CD4-positive, alpha-beta memory T cell (primary cell): ENCODE data around the gene SLC2A4. TPM values are rescaled to one million over a fixed set of nuclear protein-coding genes. Genes with fewer than 3 reads are reported as not detected.
A peak's percentile ranks its signal among the peaks of the same experiment; 100 is the strongest.

ENCODE experiments used
- CTCF ChIA-PET: fragments of 350-600 bp; sonication (Branson Sonifier 250); formaldehyde crosslinking; loops from one replicate; lab custom pipeline; 2021; ENCODE audit warnings: inconsistent platforms; ENCODE audit not compliant: partially characterized antibody; lab: Charles Lee
- POLR2A ChIA-PET: fragments of 350-600 bp; sonication (Branson Sonifier 250); formaldehyde crosslinking; loops from one replicate; lab custom pipeline; 2021; ENCODE audit not compliant: partially characterized antibody; lab: Charles Lee
- DNase-seq, 5 donors: peaks; one replicate each; pipeline versions ENCODE4 v3.0.0 to v3.0.0-alpha.2; 2020 to 2022; ENCODE audit warnings: mixed read lengths in 1 of 5
- H3K27ac ChIP-seq: one replicate; pipeline ENCODE4 v1.7.0; 2013; ENCODE audit warnings: low read depth, low read length
- H3K27me3 ChIP-seq: 2 replicates; pipeline ENCODE4 v1.7.0; 2013; ENCODE audit warnings: mild to moderate bottlenecking, low read length, moderate library complexity; ENCODE audit not compliant: insufficient read depth
- H3K36me3 ChIP-seq: 2 replicates; pipeline ENCODE4 v1.7.0; 2013; ENCODE audit warnings: mild to moderate bottlenecking, low read length, moderate library complexity; ENCODE audit not compliant: insufficient read depth
- H3K4me1 ChIP-seq: 2 replicates; pipeline ENCODE4 v1.7.0; 2013; ENCODE audit warnings: mild to moderate bottlenecking, low read length, moderate library complexity; ENCODE audit not compliant: insufficient read depth
- H3K4me3 ChIP-seq, 2 donors: one replicate each; pipeline ENCODE4 v1.7.0; 2013; ENCODE audit warnings: low read length in 2 of 2, mild to moderate bottlenecking in 1 of 2
- H3K9me3 ChIP-seq, 2 donors: one replicate each; pipeline ENCODE4 v1.7.0; 2013; ENCODE audit warnings: low read length in 2 of 2, control low read depth in 1 of 2; ENCODE audit not compliant: control insufficient read depth in 1 of 2
- H3K27ac Mint-ChIP-seq, 7 donors: one replicate each; pipeline ENCODE4 v1.8.0; 2020 to 2021; ENCODE audit warnings: mixed read lengths in 7 of 7, mild to moderate bottlenecking in 6 of 7, inconsistent platforms in 3 of 7, moderate library complexity in 3 of 7
- H3K27me3 Mint-ChIP-seq, 2 donors: one replicate each; pipeline ENCODE4 v1.8.0; 2020 to 2021; ENCODE audit warnings: mixed read lengths in 2 of 2
- H3K36me3 Mint-ChIP-seq, 2 donors: one replicate each; pipeline ENCODE4 v1.8.0; 2020 to 2021; ENCODE audit warnings: mixed read lengths in 2 of 2, inconsistent platforms in 1 of 2, mild to moderate bottlenecking in 1 of 2
- H3K4me1 Mint-ChIP-seq, 4 donors: one replicate each; pipeline ENCODE4 v1.8.0; 2020 to 2021; ENCODE audit warnings: mixed read lengths in 4 of 4, mild to moderate bottlenecking in 1 of 4
- H3K4me3 Mint-ChIP-seq, 8 donors: one replicate each; pipeline ENCODE4 v1.8.0; 2020 to 2021; ENCODE audit warnings: mixed read lengths in 8 of 8, mild to moderate bottlenecking in 7 of 8, moderate library complexity in 6 of 8, inconsistent platforms in 3 of 8
- H3K9me3 Mint-ChIP-seq, 8 donors: one replicate each; pipeline ENCODE4 v1.8.0; 2020 to 2021; ENCODE audit warnings: mixed read lengths in 8 of 8, mild to moderate bottlenecking in 5 of 8, inconsistent platforms in 3 of 8, moderate library complexity in 1 of 8
- intact Hi-C: fragments of 100-400 bp; cut with micrococcal nuclease; formaldehyde crosslinking; loops from one replicate; pipeline ENCODE4 v1.15.1; 2023
- polyA plus RNA-seq, 2 donors: library from polyadenylated mRNA; unstranded; fragments of 300-500 nt; fragmentation: Illumina TruSeq; gene quantifications; one replicate each; pipeline ENCODE4 v1.2.3, GENCODE V29; 2021
- total RNA-seq, 2 experiments: library from RNA; stranded (reverse); gene quantifications; one replicate each; pipeline ENCODE4 v1.2.3, GENCODE V29; 2021

The SLC2A4 gene
- total and polyA plus RNA-seq, 4 experiments from 2014 or later, result not detected

- ChIA-PET CTCF (interaction anchor here (1.2 to 2.5 kb wide), 3 partner anchors 14 to 17 kb away, joined by 3 to 14 read pairs (median 5); partner anchors contain the start of genes ACADVL, CTDNEP1 and DLG4), POLR2A (interaction anchor here (0.7 to 17.6 kb wide), 6 partner anchors 13 to 337 kb away, joined by 3 to 435 read pairs (median 8); partner anchors contain the start of genes ACADVL, CTDNEP1, DLG4 and ELP5)
- Mint-ChIP-seq H3K36me3 (peaks cover 22 to 60% of the 10 kb centered on the region in 2 donors), H3K4me1 (peaks cover 50 to 83% (median 63%) of the 10 kb centered on the region in 4 donors), H3K27ac (peak overlapping the region; percentile 58 to 100 (median 96)), H3K27me3 (no peaks in the 10 kb centered on the region), H3K9me3 (no peaks in the 10 kb centered on the region), H3K4me3 (peak overlapping the region; percentile 64 to 99 (median 96))
- Histone ChIP-seq H3K4me3 (no peak overlapping the region), H3K27me3 (no peaks in the 10 kb centered on the region), H3K36me3 (peaks cover 22% of the 10 kb centered on the region), H3K9me3 (no peaks in the 10 kb centered on the region), H3K4me1 (peaks cover 75% of the 10 kb centered on the region), H3K27ac (peak overlapping the region; percentile 85)
- intact Hi-C loops, result loop anchor here (10.0 kb wide), 1 partner anchor 608 kb away; no protein-coding TSS in a partner anchor
- no peak for DNase-seq
Observed at GRCh38 chr17:7236808-7237207, 44.7 kb upstream of the SLC2A4 start.

- peaks cover 71% of the 10 kb centered on the region for H3K4me1 ChIP-seq
- H3K9me3 Mint-ChIP-seq, result peaks cover 0 to 2% (median 0%) of the 10 kb centered on the region in 8 donors
Observed at GRCh38 chr17:7237266-7237760, 44.2 kb upstream of the SLC2A4 start.

DNA sequence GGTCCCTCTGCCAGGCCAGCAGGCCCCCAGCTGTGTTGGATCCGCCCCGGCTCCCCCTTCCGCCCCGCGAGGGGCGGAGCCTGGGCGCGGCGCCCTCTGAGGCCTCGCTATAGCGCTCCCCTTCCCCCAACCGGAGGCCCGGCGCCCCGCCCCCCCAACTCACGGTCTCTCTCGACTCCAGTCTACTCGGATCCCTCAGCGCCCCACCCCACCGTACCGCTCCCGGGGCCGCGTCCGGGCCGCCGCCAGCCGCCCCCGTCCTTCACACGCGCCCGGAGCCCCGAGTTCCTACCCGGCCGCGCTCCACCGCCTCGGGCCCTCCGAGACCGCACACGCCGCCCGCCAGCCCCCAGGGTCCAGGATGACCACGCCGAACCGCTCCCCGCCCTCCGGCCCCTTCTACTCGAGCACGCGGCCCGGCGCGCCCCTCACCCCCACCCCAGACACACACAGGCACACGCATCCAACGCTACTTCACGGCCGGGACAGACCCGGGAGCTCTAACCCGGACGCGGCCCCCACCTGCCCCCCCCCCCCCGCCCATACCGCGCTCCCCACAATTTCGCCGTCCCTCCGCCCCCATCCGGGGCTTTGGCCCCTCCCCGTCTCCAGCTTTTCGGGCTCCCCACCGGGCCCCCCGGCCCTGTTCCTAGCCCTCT lies 43.6 kb upstream of the SLC2A4 start:
- Histone ChIP-seq H3K27ac (peak overlapping the region; percentile 85), H3K9me3 (no peaks in the 10 kb centered on the region), H3K4me1 (peaks cover 65% of the 10 kb centered on the region), H3K27me3 (no peaks in the 10 kb centered on the region), H3K36me3 (peaks cover 22% of the 10 kb centered on the region), H3K4me3 (peak overlapping the region in 1 of 2 donors; percentile 86)
- Mint-ChIP-seq H3K27me3 (peaks cover 0 to 2% of the 10 kb centered on the region in 2 donors), H3K9me3 (peaks cover 0 to 8% (median 0%) of the 10 kb centered on the region in 8 donors), H3K4me3 (peak overlapping the region; percentile 94 to 99 (median 96)), H3K36me3 (peaks cover 25 to 68% of the 10 kb centered on the region in 2 donors), H3K4me1 (peaks cover 46 to 85% (median 60%) of the 10 kb centered on the region in 4 donors), H3K27ac (peak overlapping the region; percentile 68 to 100 (median 96))
- DNase-seq, result peak; percentile 63 to 81 (median 70)
- ChIA-PET CTCF (interaction anchor here (0.9 to 2.5 kb wide), 4 partner anchors 17 to 244 kb away, joined by 3 to 14 read pairs (median 5); partner anchors contain the start of genes ACADVL, DLG4 and SLC35G6), POLR2A (interaction anchor here (0.7 to 17.6 kb wide), 25 partner anchors 8 to 936 kb away, joined by 3 to 435 read pairs (median 4); partner anchors contain the start of genes ACADVL, ACAP1, CTDNEP1 and DLG4)
- intact Hi-C loops, result loop anchor here (2.0 to 10.0 kb wide), 2 partner anchors 335 to 607 kb away; no protein-coding TSS in a partner anchor

More at GRCh38 chr17:7237266-7237760, 44.2 kb upstream of the SLC2A4 start:
- Mint-ChIP-seq H3K4me3 (peak overlapping the region; percentile 64 to 99 (median 96)), H3K36me3 (peaks cover 25 to 62% of the 10 kb centered on the region in 2 donors), H3K27me3 (no peaks in the 10 kb centered on the region), H3K4me1 (peaks cover 47 to 83% (median 61%) of the 10 kb centered on the region in 4 donors), H3K27ac (peak overlapping the region; percentile 58 to 100 (median 96))
- no peaks in the 10 kb centered on the region for H3K27me3 ChIP-seq
- intact Hi-C loops, result loop anchor here (10.0 kb wide), 1 partner anchor 607 kb away; no protein-coding TSS in a partner anchor
- DNase-seq, result no peak
- no peaks in the 10 kb centered on the region for H3K9me3 ChIP-seq
- peak overlapping the region in 1 of 2 donors; percentile 39 for H3K4me3 ChIP-seq
- CTCF ChIA-PET, result interaction anchor here (1.0 to 2.5 kb wide), 3 partner anchors 16 to 244 kb away, joined by 5 to 14 read pairs (median 5); partner anchors contain the start of genes ACADVL, DLG4 and SLC35G6
- POLR2A ChIA-PET, result interaction anchor here (0.9 to 17.6 kb wide), 14 partner anchors 13 to 337 kb away, joined by 3 to 435 read pairs (median 4); partner anchors contain the start of genes ACADVL, CTDNEP1, DLG4 and ELP5
- peak overlapping the region; percentile 85 for H3K27ac ChIP-seq
- H3K36me3 ChIP-seq, result peaks cover 22% of the 10 kb centered on the region

DNA sequence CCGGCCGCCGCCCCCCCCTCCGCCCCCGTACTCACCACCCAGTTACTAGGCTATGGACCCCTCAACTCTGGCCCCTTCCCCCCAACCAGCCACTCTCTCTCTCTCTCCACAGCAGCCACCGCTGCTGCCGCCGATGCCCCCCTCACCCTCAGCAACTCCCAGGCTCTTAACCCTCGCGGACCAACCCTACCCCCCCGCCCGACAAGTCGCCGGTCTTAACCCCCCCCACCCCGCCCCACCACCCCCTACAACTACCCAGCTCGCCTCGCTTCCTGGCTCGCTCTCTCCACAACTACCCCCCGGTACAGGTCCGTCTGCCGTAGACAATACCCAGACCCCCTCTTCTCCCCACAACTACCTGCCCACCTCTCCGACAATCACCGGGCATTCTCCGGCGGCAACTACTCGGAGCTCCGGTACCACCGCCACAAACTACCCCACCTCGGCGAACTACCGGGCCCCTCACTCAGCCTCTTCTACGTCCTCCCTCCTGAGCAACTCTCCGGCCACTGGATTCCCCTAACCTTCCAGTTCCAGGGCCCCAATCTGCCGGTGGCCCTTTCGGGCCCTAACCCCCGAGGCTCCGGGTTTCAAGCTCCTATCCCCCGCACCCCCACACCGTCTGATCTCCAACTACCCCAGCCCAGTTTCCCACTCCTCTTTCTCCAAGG lies 43.0 kb upstream of the SLC2A4 start:
- Histone ChIP-seq H3K27me3 (no peaks in the 10 kb centered on the region), H3K4me3 (peak overlapping the region; percentile 85 to 86), H3K4me1 (peaks cover 64% of the 10 kb centered on the region), H3K36me3 (peaks cover 22% of the 10 kb centered on the region), H3K9me3 (no peaks in the 10 kb centered on the region), H3K27ac (peak overlapping the region; percentile 85)
- H3K36me3 Mint-ChIP-seq, result peaks cover 25 to 70% of the 10 kb centered on the region in 2 donors
- intact Hi-C loops, result loop anchor here (1.0 to 10.0 kb wide), 8 partner anchors 14 to 606 kb away; partner anchors contain the start of genes EIF5A, ELP5, POLR2A and TMEM102
- peaks cover 0 to 2% of the 10 kb centered on the region in 2 donors for H3K27me3 Mint-ChIP-seq
- H3K27ac Mint-ChIP-seq, result peak overlapping the region; percentile 90 to 100 (median 96)
- POLR2A ChIA-PET, result interaction anchor here (0.7 to 17.6 kb wide), 23 partner anchors 8 to 935 kb away, joined by 3 to 435 read pairs (median 5); partner anchors contain the start of genes ACADVL, ACAP1, CTDNEP1 and DLG4
- H3K9me3 Mint-ChIP-seq, result peaks cover 0 to 8% (median 0%) of the 10 kb centered on the region in 8 donors
- CTCF ChIA-PET, result interaction anchor here (0.9 to 2.5 kb wide), 5 partner anchors 18 to 243 kb away, joined by 3 to 14 read pairs (median 4); partner anchors contain the start of genes ACAP1 and SLC35G6
- peak overlapping the region; percentile 94 to 99 (median 96) for H3K4me3 Mint-ChIP-seq
- H3K4me1 Mint-ChIP-seq, result peaks cover 45 to 83% (median 58%) of the 10 kb centered on the region in 4 donors
- peak in 3 of 5 donors; percentile 36 to 60 (median 39) for DNase-seq

GRCh38 chr17:7239091-7240027 lies 42.2 kb upstream of the SLC2A4 start, which contains the start of gene PHF23:
PHF23 (minus strand) TSS chr17:7239457; CDS start chr17:7239279, 178 bp downstream.
- H3K27me3 ChIP-seq, result no peaks in the 10 kb centered on the region
- peaks cover 27% of the 10 kb centered on the region for H3K36me3 ChIP-seq
- peaks cover 61% of the 10 kb centered on the region for H3K4me1 ChIP-seq
- intact Hi-C loops, result loop anchor here (1.0 to 10.0 kb wide), 8 partner anchors 13 to 605 kb away; partner anchors contain the start of genes EIF5A, ELP5, POLR2A and TMEM102
- Mint-ChIP-seq H3K9me3 (peaks cover 0 to 8% (median 0%) of the 10 kb centered on the region in 8 donors), H3K27me3 (peaks cover 0 to 2% of the 10 kb centered on the region in 2 donors), H3K36me3 (peaks cover 25 to 69% of the 10 kb centered on the region in 2 donors), H3K4me3 (peak within 1 kb of the TSS; percentile 94 to 99 (median 96)), H3K4me1 (peaks cover 41 to 75% (median 54%) of the 10 kb centered on the region in 4 donors), H3K27ac (peak within 1 kb of the TSS; percentile 90 to 100 (median 98))
- CTCF ChIA-PET, result interaction anchor here (1.0 to 1.6 kb wide), 4 partner anchors 19 to 97 kb away, joined by 3 to 4 read pairs (median 4); partner anchors contain the start of gene ACAP1
- peak; percentile 97 to 98 (median 98) for DNase-seq
- H3K27ac ChIP-seq, result peak within 1 kb of the TSS; percentile 85
- no peaks in the 10 kb centered on the region for H3K9me3 ChIP-seq
- peak within 1 kb of the TSS; percentile 85 to 86 for H3K4me3 ChIP-seq
- POLR2A ChIA-PET, result interaction anchor here (0.8 to 17.6 kb wide), 18 partner anchors 9 to 447 kb away, joined by 3 to 435 read pairs (median 7); partner anchors contain the start of genes ACADVL, ACAP1, CTDNEP1 and DLG4
